Lung (tissue), 12 donors: ENCODE results near the gene AARS2. TPM values are rescaled to one million over a fixed set of nuclear protein-coding genes. Genes with fewer than 3 reads are reported as not detected.

Source experiments
- ATAC-seq: fragments of 200-7000 bp; cut with Tn5 transposase; one replicate; pipeline ENCODE4 v1.9.1; 2020; ENCODE audit warnings: moderate number of reproducible peaks; ENCODE audit not compliant: insufficient read depth, low FRiP score
- DNase-seq, 3 donors: peaks; one replicate each; pipeline ENCODE4 v3.0.0-alpha.2; 2013 to 2017
- H3K27ac ChIP-seq, 2 donors: one replicate each; pipeline ENCODE4 v1.5.1; 2013; ENCODE audit warnings: mild to moderate bottlenecking in 2 of 2, moderate library complexity in 2 of 2, control low read depth in 1 of 2, inconsistent platforms in 1 of 2, low read depth in 1 of 2, low read length in 1 of 2
- H3K27me3 ChIP-seq, 3 donors: one replicate each; pipeline ENCODE4 v1.5.1; 2013; ENCODE audit warnings: low read length in 2 of 3; ENCODE audit not compliant: control insufficient read depth in 3 of 3, insufficient read depth in 3 of 3
- H3K36me3 ChIP-seq, 4 donors: one replicate each; pipeline ENCODE4 v1.5.1; 2013; ENCODE audit warnings: low read length in 4 of 4, mild to moderate bottlenecking in 1 of 4, moderate library complexity in 1 of 4; ENCODE audit not compliant: control insufficient read depth in 4 of 4, insufficient read depth in 4 of 4
- H3K4me1 ChIP-seq, 5 donors: one replicate each; pipeline ENCODE4 v1.5.1; 2013; ENCODE audit warnings: low read length in 5 of 5, mild to moderate bottlenecking in 2 of 5, moderate library complexity in 1 of 5; ENCODE audit not compliant: control insufficient read depth in 5 of 5, insufficient read depth in 5 of 5
- H3K4me3 ChIP-seq: one replicate; pipeline ENCODE4 v1.5.1; 2013; ENCODE audit warnings: mild to moderate bottlenecking, control low read depth, moderate library complexity
- H3K9ac ChIP-seq, 2 donors: one replicate each; pipeline ENCODE4 v1.5.1; 2013; ENCODE audit warnings: low read length in 2 of 2, control low read depth in 1 of 2; ENCODE audit not compliant: insufficient read depth in 1 of 2
- H3K9me3 ChIP-seq, 4 donors: one replicate each; pipeline ENCODE4 v1.5.1; 2013; ENCODE audit warnings: low read length in 3 of 4, mild to moderate bottlenecking in 1 of 4, moderate library complexity in 1 of 4; ENCODE audit not compliant: control insufficient read depth in 4 of 4, insufficient read depth in 3 of 4
- WGBS, 2 donors: extraction: QIAGEN DNeasy Blood & Tissue Kit; methylation state at CpG; one replicate each; pipeline ENCODE4 v1.1.7; 2013; 5-methylcytosine and 5-hydroxymethylcytosine counted together
- polyA plus RNA-seq, 2 donors: library from polyadenylated mRNA; stranded (reverse); fragments of 200-250 nt; gene quantifications; one replicate each; pipeline ENCODE4 v1.2.1, GENCODE V29; 2013
- total RNA-seq, 2 donors: library from RNA; depleted of rRNA in 1 of 2; stranded (reverse); fragments of >200 nt in 1 of 2; gene quantifications; one replicate each; pipeline ENCODE4 v1.2.1, GENCODE V29; 2014 to 2021
- TF ChIP-seq, protein P1 (sequence below): IDR thresholded peaks from 2 replicates; pipeline ENCODE4 v1.5.1; 2012; ENCODE audit warnings: mild to moderate bottlenecking; ENCODE audit errors: control extremely low read depth, extremely low read depth
- donor health status: control.
- donor health status: control.
- donor health status: Bipolar disorder and iron deficiency.
- donor health status: healthy.
- donor health status: DM: yes; HTN: yes; CAD: no.

AARS2 gene
- total and polyA plus RNA-seq, 4 donors: 4.8 to 13.7 (median 9.4) TPM

DNA sequence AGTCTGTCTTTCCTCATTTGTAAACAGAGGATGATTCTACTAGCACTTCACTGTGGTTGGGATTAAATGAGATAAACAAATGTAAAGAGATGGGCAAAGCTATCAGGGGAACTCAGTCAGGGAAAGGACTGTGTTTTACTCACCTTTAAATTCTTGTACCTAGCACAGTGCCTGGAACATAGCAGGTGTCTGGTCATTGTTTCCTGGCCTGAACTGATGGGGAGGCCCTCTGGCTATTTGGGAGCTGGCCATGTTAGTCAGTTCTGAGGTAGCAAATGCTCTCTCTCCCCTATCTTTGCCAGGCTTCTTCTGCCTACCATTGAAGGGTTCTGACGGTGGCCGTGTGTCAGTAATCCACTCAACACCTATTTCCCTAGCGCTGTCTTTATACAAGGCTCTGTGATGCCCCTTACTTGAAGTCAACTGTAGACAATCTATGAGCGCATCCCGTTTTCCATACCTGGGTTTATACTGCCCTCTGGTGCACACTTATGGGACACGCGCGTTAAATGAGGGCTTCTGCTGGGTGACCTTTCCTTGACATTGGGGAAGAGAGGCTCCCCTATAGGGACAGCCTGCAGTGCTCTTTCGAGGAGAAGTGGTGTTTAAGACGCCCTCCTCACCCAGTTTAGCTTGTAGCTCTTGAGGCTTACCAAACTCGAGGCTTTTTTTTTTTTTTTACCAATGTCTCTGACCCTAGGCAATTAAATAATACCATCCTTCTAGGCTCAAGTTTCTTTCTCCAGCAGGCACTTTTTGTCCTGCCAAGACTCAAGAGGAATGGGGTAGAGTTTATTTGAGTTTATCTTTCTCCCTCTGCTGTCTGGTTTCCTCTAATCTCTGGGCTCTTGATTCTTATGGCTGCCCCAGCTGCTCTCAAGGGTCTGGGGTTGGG lies 25.3 kb upstream of the AARS2 start:
- 2 to 3% methylated on average over 11 of the region's 11 CpGs for WGBS, 2 donors
- H3K9me3 ChIP-seq: no peaks in the 10 kb centered on the region
- TF ChIP-seq, protein P1, sequence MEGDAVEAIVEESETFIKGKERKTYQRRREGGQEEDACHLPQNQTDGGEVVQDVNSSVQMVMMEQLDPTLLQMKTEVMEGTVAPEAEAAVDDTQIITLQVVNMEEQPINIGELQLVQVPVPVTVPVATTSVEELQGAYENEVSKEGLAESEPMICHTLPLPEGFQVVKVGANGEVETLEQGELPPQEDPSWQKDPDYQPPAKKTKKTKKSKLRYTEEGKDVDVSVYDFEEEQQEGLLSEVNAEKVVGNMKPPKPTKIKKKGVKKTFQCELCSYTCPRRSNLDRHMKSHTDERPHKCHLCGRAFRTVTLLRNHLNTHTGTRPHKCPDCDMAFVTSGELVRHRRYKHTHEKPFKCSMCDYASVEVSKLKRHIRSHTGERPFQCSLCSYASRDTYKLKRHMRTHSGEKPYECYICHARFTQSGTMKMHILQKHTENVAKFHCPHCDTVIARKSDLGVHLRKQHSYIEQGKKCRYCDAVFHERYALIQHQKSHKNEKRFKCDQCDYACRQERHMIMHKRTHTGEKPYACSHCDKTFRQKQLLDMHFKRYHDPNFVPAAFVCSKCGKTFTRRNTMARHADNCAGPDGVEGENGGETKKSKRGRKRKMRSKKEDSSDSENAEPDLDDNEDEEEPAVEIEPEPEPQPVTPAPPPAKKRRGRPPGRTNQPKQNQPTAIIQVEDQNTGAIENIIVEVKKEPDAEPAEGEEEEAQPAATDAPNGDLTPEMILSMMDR: peak; percentile 75
- ATAC-seq: peak; percentile 73
- peaks cover 0 to 34% (median 20%) of the 10 kb centered on the region in 3 donors for H3K27me3 ChIP-seq
- H3K4me3 ChIP-seq: no peak overlapping the region
- peaks cover 0 to 7% (median 4%) of the 10 kb centered on the region in 5 donors for H3K4me1 ChIP-seq
- no peaks in the 10 kb centered on the region for H3K36me3 ChIP-seq
- no peak overlapping the region for H3K27ac ChIP-seq
- DNase-seq: peak; percentile 59 to 70 (median 64)
- H3K9ac ChIP-seq: no peak overlapping the region

DNA sequence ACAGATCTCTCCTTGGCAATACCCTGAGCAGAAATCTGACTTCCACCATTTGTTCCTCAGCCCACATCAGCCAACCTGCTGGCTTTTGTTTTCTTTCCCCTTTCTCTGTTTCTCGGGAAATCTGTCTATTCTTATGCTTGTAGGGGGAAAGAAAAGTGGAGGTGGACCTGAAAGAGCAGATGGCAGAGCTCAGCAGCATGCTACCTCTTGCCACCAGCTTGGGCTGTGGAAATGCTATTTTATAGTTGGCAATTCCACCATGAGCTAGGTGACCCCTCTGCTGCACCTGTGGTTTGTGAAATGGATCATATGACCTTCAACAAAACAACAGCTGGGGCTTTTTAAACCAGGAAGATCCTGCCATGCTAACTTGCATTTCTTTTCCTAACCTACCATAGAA lies 22.5 kb upstream of the AARS2 start:
- no peak for DNase-seq
- ATAC-seq: no peak
- TF ChIP-seq, protein P1: no peak
- Histone ChIP-seq H3K36me3 (no peaks in the 10 kb centered on the region), H3K4me3 (no peak overlapping the region), H3K27ac (no peak overlapping the region), H3K9me3 (no peaks in the 10 kb centered on the region), H3K4me1 (no peaks in the 10 kb centered on the region), H3K27me3 (peaks cover 0 to 15% (median 6%) of the 10 kb centered on the region in 3 donors), H3K9ac (no peak overlapping the region)
- WGBS, 2 donors: 59 to 67% methylated on average over 1 of the region's 1 CpG

DNA sequence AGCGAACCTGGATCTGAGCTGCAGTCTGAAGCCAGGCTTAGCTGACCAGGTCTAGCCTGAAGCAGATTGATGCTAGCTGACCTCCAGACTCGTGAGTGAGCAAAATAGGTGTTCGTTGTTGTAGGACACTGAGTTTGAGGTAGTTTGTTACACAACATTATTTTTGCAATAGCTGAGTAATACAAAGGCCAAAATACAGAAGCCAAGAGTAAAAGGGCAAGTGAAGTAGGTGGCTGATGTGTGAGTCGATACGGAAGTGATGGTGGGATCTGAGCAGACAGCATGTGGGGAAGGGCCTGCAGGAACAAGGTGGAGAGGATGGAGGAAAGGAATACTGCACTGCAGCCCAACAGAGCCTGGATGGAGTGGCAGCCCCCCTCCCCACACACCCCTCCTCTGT lies 20.8 kb upstream of the AARS2 start:
- Histone ChIP-seq H3K27ac (no peak overlapping the region), H3K4me1 (no peaks in the 10 kb centered on the region), H3K9ac (no peak overlapping the region), H3K9me3 (no peaks in the 10 kb centered on the region), H3K36me3 (no peaks in the 10 kb centered on the region), H3K4me3 (no peak overlapping the region), H3K27me3 (peaks cover 0 to 21% (median 8%) of the 10 kb centered on the region in 3 donors)
- 53 to 78% methylated on average over 5 of the region's 5 CpGs for WGBS, 2 donors
- TF ChIP-seq, protein P1: no peak
- ATAC-seq (no peak), DNase-seq (no peak)
